ENCODE measurements around the gene BMS1. TPM values are rescaled to one million over a fixed set of nuclear protein-coding genes. Genes with fewer than 3 reads are reported as not detected.
"Not testable (repeated sequence)": the region's sequence is repeated elsewhere in the genome, so short reads cannot be mapped to it uniquely, and the experiment has no call there.

The BMS1 gene
- total and polyA plus RNA-seq, 2 of the 4 experiments (the other 2 are of a cell fraction): 7.5 to 22.9 TPM

DNA sequence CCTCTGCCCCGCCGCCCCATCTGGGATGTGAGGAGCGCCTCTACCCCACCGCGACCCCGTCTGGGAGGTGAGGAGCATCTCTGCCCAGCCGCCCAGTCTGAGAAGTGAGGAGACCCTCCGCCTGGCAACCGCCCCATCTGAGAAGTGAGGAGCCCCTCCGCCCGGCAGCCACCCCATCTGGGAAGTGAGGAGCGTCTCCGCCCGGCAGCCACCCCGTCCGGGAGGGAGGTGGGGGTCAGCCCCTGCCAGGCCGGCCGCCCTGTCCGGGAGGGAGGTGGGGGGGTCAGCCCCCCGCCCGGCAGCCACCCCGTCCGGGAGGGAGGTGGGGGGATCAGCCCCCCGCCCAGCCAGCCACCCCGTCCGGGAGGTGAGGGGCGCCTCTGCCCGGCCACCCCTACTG lies 64.7 kb downstream of the BMS1 start:
- H4K91ac ChIP-seq (ENCODE audit: insufficient read depth, low read depth, low read length); H2AFZ ChIP-seq (replicated peaks; ENCODE audit: low read length, poor library complexity); H3K14ac ChIP-seq (replicated peaks; ENCODE audit: low read depth, low read length); H3K27ac ChIP-seq (ENCODE audit: insufficient read depth, low read length); H3K18ac ChIP-seq (ENCODE audit: low read depth, low read length); H4K8ac ChIP-seq (ENCODE audit: low read depth in 2 of 2, low read length in 2 of 2); H2AK5ac ChIP-seq (ENCODE audit: low read depth, low read length); H3K4me1 ChIP-seq (ENCODE audit: control insufficient read depth, insufficient read depth, low read length); H3K36me3 ChIP-seq (ENCODE audit: control insufficient read depth, insufficient read depth, low read length); H3K4ac ChIP-seq (ENCODE audit: low read depth, low read length); H3K23ac ChIP-seq (ENCODE audit: low read depth, low read length); H3K27me3 ChIP-seq (ENCODE audit: control insufficient read depth, insufficient read depth, low read length); H3K4me3 ChIP-seq (ENCODE audit: insufficient read depth, low read depth, low read length); POLR2A ChIA-PET (ENCODE audit: unreplicated experiment); intact Hi-C loops (cut with micrococcal nuclease); dilution Hi-C loops (cut with HindIII; ENCODE audit: low sequenced_read_pairs, unreplicated experiment); H2AK9ac ChIP-seq (replicated peaks; ENCODE audit: low read depth, low read length, poor library complexity); H3K9me3 ChIP-seq (ENCODE audit: control insufficient read depth, insufficient read depth, low read length); ATAC-seq (ENCODE audit: low read depth); H2BK15ac ChIP-seq (ENCODE audit: low read depth, low read length); H3K9me1 ChIP-seq (ENCODE audit: insufficient read depth, low read length); in situ Hi-C loops (cut with MboI; ENCODE audit: low sequenced_read_pairs); H3K56ac ChIP-seq (ENCODE audit: extremely low read depth, insufficient read depth, low read length); H4K5ac ChIP-seq (ENCODE audit: low read depth, low read length); H2BK20ac ChIP-seq (ENCODE audit: low read depth, low read length); DNase-seq; H4K20me1 ChIP-seq (ENCODE audit: insufficient read depth, low read length); H2BK120ac ChIP-seq (ENCODE audit: low read depth, low read length); H3K4me2 ChIP-seq (ENCODE audit: low read depth, low read length); H2BK5ac ChIP-seq (ENCODE audit: low read depth, low read length, poor library complexity, severe bottlenecking); H3K79me1 ChIP-seq (ENCODE audit: low read depth in 1 of 2, low read length in 2 of 2); CTCF ChIA-PET; H3K9ac ChIP-seq (ENCODE audit: low read depth, low read length); BruUV-seq (replicated peaks): not testable (repeated sequence)
- no CpG with 5 or more reads among the region's 28 CpGs for WGBS, 2 experiments (ENCODE audit: extremely low coverage in 2 of 2, insufficient read length in 1 of 2)

All from IMR-90 (cell line).